Esophagus muscularis mucosa (tissue), 3 donors: ENCODE results near the gene SYNGAP1.

Source experiments
- CTCF ChIP-seq, 3 experiments: fragments of 200-600 bp in 2 of 3; fragments of 450-650 bp in 1 of 3; sonication (generic) in 2 of 3; IDR thresholded peaks; one replicate each; pipeline ENCODE4 v1.5.1; 2017 to 2019; ENCODE audit warnings: antibody characterized with exemption in 3 of 3, mild to moderate bottlenecking in 2 of 3, moderate library complexity in 1 of 3
- POLR2A ChIP-seq: fragments of 450-650 bp; IDR thresholded peaks from one replicate; pipeline ENCODE4 v1.6.1; 2017; ENCODE audit warnings: antibody characterized with exemption, moderate library complexity, mild to moderate bottlenecking, low read depth

- TF ChIP-seq CTCF (IDR thresholded peaks at IDR 0.05) (peak in 1 of 3 experiments; percentile 6), POLR2A (peak; percentile 55)
Observed at GRCh38 chr6:33410050-33410710, 9.7 kb upstream of the SYNGAP1 start.
